GM19238 (cell line): ENCODE results near the gene SMIM33.
"Not testable (repeated sequence)": the region's sequence is repeated elsewhere in the genome, so short reads cannot be mapped to it uniquely, and the experiment has no call there.

Source experiments
- DNase-seq: peaks from one replicate; pipeline ENCODE4 v3.0.0; 2011; ENCODE audit warnings: low spot score; ENCODE audit not compliant: insufficient read length

SMIM33 gene

DNA sequence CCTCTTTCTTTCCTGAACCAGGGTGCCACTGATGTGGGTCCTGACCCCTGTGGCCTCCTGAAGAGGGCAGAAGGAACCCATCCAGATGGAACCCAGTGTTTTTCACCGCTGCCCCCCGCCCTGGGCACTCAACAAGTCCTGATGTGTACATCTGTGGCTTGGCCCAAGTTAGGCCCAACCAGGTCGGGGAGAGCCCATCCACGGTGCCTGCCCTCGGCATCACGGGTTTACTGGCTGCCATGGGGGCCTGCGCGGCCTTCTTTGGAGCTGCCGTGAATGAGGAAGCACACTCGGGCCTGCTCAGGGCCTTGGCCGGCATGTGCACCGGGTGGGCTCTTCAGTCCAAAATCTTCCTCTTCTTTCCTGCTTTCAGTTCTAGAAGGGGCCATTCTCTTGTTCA, 14.0 kb upstream of the SMIM33 start:
- no peak for DNase-seq

DNA sequence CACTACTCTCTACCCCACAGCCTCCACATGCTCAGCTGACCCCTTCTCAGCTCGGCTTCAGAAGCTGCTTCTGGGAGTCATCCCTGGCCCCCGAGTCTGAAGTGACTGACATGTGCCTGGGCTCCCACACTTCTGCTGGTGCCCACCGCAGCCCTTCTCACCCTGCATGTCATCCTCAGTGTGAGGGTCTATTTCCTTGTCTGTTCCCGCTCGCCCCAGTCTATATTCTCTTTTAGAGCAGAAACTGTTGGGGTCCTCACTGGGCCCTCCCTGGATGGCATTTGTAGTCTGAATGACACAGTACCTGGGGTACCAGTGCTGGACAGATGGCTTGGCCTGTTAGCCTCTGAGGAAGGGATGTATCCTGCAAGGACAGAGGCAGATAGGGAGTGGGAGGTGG, 13.6 kb upstream of the SMIM33 start:
- no peak for DNase-seq

DNA sequence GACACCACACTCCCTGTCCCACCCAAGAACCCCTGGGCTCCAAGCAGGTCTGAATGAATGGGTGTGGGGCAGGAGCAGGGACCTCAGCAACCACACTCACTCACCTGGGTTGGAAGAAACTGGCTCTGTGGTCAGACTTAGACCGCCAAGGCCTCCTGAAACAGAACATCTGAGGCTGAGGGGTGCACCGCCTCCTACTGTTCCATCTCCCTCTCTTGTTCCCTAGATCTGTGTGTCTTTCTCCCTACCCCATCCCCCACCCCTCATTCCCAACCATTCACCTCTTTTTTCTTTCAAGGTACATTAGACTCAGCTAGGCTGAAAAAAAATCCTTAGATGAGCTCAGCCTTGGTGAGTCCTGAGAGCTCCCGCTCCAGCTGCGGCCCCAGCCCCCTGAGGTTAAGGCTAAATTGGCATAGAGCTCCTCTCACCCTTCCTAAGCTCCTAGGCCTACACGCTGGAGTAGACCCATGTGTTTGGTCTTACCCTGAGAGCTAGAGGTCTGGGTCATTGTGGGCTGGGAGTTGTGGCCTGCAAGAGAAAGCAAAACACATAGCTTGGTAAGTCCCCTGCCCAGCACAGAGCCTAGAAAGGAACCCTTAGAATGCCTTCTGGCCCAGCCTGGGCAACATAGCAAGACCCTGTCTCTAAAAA, 13.0 kb upstream of the SMIM33 start:
- no peak for DNase-seq

GRCh38 chr5:139458580-139459407, 12.0 kb upstream of the SMIM33 start:
- DNase-seq = no peak

DNA sequence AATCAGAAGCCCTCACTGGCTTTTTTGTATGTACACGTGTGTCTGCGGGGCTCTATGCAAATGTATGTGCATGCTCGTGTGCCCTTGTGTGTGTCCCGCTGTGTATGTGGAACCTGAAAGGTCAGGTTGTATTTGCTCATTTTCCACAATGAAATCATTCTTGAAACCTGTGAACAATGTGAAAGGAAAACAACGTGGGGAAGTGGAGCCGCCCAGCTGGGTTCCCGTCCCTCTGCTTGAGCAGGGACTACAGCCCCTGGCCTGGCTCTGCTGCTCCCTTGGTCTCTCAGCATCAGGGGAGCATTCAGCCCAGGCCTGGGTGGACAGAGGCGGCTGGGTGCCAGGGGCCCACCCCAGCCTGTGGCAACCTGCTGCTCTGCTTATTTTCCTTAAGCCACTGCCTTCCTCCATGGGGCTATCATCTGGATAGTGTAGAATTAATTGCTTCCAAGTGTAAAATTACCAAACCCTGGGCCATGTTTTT, 11.3 kb upstream of the SMIM33 start:
- DNase-seq = no peak

- no peak for DNase-seq
Observed at GRCh38 chr5:139460455-139460854, 10.3 kb upstream of the SMIM33 start.

DNA sequence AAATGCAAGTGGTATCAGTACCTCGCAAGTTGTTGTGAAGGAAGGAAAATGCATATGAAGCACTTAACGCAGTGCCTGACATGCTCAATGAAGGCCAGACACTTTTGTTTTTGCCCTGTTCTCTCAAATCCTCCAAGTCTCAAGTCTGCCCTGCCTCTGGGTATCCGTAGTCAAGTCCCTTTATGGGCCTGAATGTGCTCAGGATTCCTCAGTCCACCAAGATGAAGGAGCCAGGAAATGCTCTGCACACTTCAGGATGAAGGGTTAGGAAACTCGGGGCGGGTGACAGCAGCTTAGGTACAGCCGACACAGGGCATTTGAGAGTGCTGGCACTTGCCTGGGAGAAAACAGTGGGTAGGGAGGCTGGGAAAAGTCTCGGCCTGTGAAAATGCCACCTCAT, 9.6 kb upstream of the SMIM33 start:
- no peak for DNase-seq

- no peak for DNase-seq
Observed at GRCh38 chr5:139461698-139462097, 9.1 kb upstream of the SMIM33 start.

DNA sequence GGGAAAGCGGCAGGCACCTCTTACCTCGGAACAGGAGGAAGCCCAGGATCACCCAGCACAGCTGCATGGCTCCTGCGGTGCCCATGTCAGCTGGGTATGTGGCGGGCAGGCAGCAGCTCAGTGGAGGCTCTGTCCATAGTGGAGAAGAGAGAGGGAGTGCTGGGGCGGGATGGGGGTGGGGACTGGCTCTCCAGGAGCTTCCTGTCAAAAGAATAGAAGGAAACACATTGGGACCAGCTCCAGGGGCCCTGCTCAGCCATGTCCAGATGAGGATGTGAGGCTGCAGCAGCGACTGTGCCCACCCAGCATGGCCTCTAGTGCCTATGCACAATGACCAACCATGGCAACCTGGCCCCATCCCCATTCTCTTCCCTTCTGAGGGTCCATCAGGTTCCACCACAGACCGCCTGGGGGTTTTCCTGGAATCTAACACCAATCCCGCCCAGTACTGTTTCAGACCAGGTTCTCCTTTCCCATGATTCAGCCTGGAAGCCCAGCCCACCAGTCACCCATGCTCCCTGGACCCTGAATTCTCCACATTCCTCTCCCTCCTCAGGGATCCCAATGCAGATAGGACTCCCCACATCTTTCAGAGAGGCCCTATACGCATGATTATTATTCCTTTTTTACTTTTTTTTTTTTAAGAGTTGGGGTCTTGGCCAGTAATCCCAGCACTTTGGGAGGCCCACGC, 8.1 kb upstream of the SMIM33 start, which contains the start of gene ECSCR:
TSS of gene ECSCR (minus strand) at position 158 of the 691 bp plus-strand sequence. CDS start at position 85, 73 bp downstream.
- no peak for DNase-seq

DNA sequence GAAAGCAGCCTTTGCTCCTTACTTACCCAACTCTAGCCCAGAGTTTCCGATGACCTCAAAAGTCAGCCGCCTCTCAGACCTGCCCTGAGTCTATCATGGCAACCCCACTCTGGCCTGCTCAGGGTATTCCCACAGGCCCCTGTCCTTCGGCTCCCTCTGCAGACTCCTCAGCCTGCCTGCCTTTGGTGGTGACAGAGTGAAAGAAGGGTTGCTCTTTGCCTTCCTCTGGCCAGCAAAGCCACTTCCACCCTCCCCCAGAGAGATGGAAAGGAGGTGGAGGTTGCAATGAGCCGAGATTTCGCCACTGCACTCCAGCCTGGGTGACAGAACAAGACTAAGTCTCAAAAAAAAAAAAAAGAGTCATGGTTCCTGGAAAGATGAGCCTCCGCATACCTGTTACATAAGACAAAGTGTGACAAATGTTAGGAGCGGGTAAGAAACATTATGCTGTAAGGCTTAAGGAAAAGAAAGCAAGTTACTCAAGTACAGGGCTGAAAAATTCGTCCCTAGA, 2.3 kb upstream of the SMIM33 start:
- DNase-seq = no peak

DNA sequence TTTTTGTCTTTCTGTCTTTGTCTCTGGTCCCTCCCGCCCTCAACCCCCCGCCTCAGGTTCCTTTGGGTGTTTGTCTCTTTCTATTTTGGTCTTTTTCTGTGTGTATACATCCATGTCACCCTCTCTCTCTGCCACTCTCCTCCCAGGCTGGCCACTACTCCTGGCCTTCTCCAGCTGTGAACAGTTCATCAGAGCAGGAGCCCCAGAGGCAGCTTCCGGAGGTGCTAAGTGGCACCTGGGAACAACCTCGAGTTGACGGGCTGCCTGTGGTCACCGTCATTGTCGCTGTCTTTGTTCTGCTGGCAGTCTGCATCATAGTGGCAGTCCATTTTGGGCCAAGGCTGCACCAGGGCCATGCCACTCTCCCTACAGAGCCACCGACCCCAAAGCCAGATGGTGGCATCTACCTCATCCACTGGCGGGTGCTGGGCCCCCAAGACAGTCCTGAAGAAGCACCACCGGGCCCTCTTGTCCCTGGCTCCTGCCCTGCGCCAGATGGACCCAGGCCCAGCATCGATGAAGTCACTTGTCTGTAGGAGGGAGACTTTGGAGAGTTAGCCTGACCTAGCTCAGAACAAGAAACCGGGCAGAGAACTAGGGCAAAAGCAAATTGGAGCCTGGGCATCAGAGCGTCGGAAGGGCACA, 1.7 kb downstream of the SMIM33 start:
- DNase-seq = no peak

DNA sequence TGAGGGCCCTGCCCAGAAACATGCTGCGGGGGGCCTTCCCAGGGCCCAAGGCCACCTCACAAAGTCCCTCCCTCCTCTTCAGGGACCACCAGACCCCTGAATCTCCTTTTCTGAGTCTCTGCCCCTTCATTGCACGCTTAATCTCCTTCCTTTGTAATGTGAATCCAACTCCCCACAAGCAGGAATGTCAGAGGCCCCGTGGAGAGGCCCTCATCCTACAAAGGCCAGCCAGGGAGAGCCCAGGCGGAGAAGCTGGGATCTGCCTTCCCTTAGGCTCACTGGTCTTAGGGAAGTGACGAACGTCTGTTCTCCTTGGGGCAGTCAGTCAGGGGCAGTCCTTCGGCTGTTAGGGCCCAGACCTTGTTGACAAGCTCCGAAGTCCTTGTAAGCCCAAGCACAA, 2.3 kb downstream of the SMIM33 start:
- no peak for DNase-seq

DNA sequence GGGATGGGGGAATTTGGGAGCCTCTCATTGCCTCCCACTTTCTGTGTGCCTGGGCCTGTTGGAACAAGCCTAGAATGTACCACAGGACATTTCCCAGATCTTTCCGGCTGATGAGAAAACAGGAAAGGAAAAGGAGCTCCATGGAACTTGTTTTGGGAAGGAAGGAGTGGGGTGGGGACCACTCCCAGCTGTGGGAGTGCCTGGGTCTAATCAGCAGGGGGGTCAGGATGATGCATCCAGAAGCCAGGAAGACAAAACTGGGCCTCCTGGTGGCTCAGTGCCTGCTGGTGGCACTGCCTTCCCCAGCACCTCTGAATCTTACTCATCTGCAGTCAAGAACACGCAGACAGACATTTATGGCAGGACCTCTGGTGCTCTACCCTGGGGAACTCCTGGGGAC, 2.8 kb downstream of the SMIM33 start:
- no peak for DNase-seq

GRCh38 chr5:139474890-139475791, 4.3 kb downstream of the SMIM33 start:
- DNase-seq = no peak

GRCh38 chr5:139475865-139476617, 5.2 kb downstream of the SMIM33 start:
- DNase-seq = no peak

- not testable (repeated sequence) for DNase-seq
Observed at GRCh38 chr5:139478657-139479423, 8.0 kb downstream of the SMIM33 start.

GRCh38 chr5:139479729-139480128, 8.9 kb downstream of the SMIM33 start:
- DNase-seq = not testable (repeated sequence)

DNA sequence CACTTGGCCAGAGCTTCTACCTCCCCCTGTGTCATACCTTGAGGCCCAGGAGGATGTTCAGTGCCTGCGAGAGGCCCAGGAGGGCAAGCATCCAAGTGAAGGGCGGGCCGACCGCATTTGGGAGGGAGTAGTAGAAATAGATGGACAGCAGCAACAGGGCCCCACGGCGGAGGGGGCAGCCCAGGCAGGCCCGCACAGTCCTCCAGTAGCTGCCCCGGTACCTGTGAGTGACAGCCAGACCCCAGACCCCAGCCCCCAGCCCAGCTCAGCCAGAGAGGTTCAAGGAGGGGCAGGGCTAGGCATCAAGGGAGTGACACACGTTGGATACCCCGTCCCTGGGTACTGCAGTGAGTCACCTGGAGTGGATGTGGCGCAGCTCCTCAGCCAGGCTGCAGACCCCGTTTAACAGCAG, 10.3 kb downstream of the SMIM33 start:
- no peak for DNase-seq

DNA sequence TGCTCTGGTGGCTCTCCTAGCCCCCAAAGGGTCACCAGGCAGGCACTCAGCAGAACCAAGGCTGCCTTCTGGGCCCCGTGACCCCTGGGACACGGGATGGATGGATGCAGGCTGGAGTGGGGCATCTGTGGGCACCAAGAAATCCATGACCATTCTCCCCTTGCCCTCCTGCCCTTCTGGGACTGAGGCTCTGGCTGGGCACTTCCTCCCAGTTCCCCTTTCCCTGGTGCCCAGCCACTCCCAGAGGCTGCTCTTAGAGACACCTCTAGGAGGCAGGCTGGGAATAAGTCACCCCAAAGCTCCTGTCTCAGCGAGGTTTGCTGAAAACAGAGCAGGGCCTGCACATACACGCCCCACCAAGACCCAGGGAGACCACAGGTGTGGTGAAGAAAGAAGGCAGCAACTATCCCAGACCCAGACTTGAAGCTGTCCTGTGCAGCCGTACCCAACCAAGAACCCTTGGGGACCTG, 10.8 kb downstream of the SMIM33 start:
- no peak for DNase-seq
